Stimulated activated CD8-positive, alpha-beta memory T cell treated with anti-CD3 and anti-CD28 coated beads, Interleukin-4, amount 100 ng/mL, for 24 hours (primary cell): ENCODE results near the gene CDKN3.
"Not testable (repeated sequence)": the region's sequence is repeated elsewhere in the genome, so short reads cannot be mapped to it uniquely, and the experiment has no call there.

Experiments used
- DNase-seq: peaks from one replicate; pipeline ENCODE4 v3.0.0-alpha.2; 2020; ENCODE audit warnings: low read depth

Gene CDKN3

DNA sequence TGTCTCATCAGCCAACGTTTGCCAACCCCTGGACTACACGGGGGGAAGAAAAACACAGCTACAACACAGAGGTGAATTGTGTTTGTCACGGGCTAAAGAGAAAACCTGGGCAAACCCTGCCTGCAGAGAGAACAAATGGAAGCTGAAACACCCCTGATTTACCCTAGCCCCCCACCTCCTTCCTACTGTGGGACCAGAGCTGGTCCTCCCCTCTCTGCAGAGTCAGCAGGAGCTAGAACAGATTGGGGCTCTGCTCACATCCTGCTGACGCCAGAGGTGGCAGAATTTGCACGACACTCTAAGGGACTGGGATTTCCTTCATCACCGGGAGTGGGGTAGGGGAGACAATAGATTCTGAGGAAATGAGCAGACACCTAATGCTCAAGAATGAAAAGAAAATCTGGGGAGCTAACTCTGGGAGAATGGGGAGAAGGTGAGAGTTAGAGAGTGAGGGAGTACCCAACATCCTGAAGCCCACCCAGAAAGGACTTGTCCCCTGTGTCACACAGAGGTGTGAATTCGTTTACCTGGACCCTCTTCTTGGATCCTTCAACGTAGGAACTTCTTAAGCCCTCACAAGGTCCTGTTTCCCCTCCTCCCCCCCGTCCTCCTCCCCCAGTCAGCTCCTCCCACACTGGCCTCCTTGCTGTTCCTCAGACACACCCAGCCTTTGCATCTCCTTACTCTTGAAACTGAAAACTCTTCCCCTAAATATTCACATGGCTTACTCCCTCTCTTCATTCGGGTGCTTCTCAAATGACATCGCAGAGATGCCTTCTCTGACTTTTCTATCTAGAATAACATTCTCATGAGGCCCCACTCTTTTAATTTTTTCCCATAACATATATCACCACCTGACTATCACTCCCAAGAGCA, 26.2 kb upstream of the CDKN3 start:
- no peak for DNase-seq

- no peak for DNase-seq
Observed at GRCh38 chr14:54374117-54374884, 22.5 kb upstream of the CDKN3 start.

GRCh38 chr14:54377501-54377900, 19.3 kb upstream of the CDKN3 start:
- no peak for DNase-seq

DNA sequence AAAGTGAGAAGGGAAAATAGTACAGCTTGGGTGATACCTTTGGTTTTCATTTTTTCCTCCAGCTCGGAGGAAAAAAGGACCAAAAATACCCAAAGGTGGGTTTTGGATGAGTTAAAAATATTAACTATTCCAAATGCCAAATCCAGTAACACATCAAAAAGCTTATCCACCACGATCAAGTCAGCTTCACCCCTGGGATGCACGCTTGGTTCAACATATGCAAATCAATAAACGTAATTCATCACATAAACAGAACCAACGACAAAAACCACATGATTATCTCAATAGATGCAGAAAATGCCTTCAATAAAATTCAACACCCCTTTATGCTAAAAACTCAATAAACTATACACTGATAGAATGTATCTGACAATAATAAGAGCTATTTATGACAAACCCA, 17.9 kb upstream of the CDKN3 start:
- not testable (repeated sequence) for DNase-seq

GRCh38 chr14:54380558-54380957, 16.2 kb upstream of the CDKN3 start:
- DNase-seq, result not testable (repeated sequence)

- no peak for DNase-seq
Observed at GRCh38 chr14:54381821-54382220, 15.0 kb upstream of the CDKN3 start.

- DNase-seq, result no peak
Observed at GRCh38 chr14:54383835-54384234, 13.0 kb upstream of the CDKN3 start.

GRCh38 chr14:54385556-54385955, 11.3 kb upstream of the CDKN3 start:
- no peak for DNase-seq

DNA sequence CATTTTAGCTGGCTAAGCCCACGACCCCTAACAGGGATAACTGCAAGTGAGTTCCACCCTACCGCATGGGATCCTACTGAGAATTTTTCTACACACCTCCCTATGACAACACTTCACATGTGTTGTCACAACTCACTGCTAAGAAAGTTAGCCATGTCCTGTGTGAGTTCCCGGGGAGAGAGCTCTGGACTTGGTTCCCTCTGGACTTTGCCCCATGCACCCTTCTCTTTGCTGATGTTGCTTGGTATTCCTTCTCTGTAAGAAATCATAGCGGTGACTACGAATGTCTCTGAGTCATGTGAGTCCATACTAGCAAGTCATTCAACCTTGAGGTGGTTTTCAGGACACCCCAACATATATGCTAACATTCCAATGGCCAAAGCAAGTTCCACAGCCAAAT, 9.5 kb upstream of the CDKN3 start:
- DNase-seq, result no peak

DNA sequence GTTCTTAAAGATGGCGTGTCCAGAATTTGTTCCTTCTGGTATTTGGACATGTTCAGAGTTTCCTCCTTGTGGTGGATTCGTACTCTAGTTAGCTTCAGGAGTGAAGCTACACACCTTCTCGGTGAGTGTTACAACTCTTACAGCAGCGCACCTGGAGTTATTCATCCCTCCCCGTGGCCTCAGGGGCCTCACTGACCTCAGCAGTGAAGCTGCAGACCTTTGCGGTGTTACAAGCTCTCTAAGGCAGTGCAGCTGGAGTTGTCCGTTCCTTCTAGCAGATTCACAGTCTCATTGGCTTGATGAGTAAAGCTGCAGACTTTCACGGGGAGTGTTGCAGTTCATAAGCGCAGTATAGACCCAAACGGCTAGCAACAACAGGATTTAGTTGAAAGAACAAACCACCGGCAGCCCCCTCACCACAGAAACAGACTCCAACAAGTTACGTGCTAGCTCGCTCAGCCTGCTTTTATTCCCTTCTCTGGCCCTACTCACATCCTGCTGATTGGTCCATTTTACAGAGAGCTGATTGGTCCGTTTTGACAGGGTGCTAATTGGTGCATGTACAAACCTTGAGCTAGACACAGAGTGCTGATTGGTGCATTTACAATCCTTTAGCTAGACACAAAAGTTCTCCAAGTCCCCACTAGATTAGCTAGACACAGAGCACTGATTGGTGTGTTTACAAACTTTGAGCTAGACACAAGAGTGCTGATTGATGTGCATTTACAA, 4.5 kb upstream of the CDKN3 start:
- DNase-seq, result no peak

DNA sequence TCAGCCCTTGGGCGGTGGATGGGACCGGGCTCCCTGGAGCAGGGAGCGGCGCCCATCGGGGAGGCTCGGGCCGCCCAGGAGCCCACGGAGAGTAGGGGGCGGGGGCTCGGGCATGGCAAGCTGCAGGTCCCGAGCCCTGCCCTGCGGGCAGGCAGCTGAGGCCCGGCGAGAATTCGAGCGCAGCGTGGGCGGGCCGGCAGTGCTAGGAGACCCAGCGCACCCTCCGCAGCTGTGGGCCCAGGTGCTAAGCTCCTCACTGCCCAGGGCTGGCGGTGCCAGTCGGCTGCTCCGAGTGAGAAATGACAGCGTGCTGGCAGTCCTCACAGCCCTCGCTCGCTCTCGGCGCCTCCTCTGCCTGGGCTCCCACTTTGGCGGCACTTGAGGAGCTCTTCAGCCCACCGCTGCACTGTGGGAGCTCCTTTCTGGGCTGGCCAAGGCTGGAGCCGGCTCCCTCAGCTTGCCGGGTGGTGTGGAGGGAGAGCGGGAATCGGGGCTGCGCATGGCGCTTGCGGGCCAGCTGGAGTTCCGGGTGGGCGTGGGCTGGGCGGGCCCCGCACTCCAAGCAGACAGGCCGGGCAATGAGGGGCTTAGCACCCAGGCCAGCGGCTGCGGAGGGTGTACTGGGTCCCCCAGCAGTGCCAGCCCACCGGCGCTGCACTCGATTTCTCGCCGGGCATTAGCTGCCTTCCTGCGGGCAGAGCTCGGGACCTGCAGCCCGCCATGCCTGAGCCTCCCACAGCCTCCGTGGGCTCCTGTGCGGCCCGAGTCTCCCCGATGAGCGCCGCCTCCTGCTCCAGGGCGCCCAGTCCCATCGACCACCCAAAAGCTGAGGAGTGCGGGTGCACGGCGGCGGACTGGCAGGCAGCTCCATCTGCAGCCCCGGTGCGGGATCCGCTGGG, 3.6 kb upstream of the CDKN3 start:
- DNase-seq, result not testable (repeated sequence)

DNA sequence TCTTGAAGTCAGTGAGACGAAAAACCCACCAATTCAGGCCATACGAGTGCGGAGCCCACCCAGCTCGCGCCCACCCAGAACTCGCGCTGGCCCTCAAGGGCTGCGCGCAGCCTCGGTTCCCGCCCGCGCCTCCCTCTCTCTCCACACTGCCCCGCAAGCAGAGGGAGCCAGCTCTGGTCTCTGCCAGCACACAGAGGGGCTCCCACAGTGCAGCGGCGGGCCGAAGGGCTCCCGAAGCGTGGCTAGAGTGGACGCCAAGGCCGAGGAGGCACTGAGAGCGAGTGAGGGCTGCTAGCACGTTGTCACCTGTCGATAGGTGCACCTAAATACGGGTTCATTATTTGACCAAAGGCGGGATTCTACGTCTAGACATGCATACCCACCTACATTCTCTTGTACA, 2.2 kb upstream of the CDKN3 start:
- DNase-seq, result no peak

GRCh38 chr14:54395284-54395683, 1.5 kb upstream of the CDKN3 start:
- no peak for DNase-seq

- DNase-seq, result no peak
Observed at GRCh38 chr14:54395716-54396115, 1.1 kb upstream of the CDKN3 start.

GRCh38 chr14:54396183-54396492, 669 bp upstream of the CDKN3 start:
- DNase-seq, result no peak

DNA sequence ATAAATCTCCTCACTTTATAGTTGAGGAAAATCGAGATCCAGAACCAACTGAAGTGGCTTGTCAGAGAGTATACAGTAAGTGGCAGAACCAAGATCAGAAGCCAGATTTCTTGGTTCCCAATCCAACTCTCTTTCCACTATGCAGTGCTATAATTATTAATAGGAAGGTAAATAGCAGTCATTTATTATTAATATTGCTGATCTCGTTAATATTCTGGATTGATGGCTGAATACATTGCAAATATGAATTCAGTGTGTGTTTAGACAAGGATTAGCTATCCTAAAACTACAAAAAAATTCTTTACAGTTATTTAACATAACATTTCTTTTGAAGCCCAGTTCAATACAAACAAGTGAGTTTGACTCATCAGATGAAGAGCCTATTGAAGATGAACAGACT, 2.8 kb downstream of the CDKN3 start:
- DNase-seq, result no peak

GRCh38 chr14:54403401-54404005, 6.7 kb downstream of the CDKN3 start:
- DNase-seq, result not testable (repeated sequence)

- no peak for DNase-seq
Observed at GRCh38 chr14:54410215-54410614, 13.4 kb downstream of the CDKN3 start.

- no peak for DNase-seq
Observed at GRCh38 chr14:54411371-54411770, 14.6 kb downstream of the CDKN3 start.

- no peak for DNase-seq
Observed at GRCh38 chr14:54420478-54421142, 23.8 kb downstream of the CDKN3 start.

- no peak for DNase-seq
Observed at GRCh38 chr14:54423991-54424390, 27.2 kb downstream of the CDKN3 start.
